HUES48 (cell line): Measurements from ENCODE around the gene TMED1.

Experiments used
- H3K27ac ChIP-seq: one replicate; pipeline ENCODE4 v1.7.0; 2013; ENCODE audit warnings: low read depth, low read length, inconsistent platforms
- H3K27me3 ChIP-seq: 2 replicates; pipeline ENCODE4 v1.6.1; 2013; ENCODE audit warnings: mild to moderate bottlenecking, low read length; ENCODE audit not compliant: control insufficient read depth, insufficient read depth
- H3K36me3 ChIP-seq: 2 replicates; pipeline ENCODE4 v1.6.1; 2013; ENCODE audit warnings: low read length; ENCODE audit not compliant: control insufficient read depth, insufficient read depth
- H3K4me1 ChIP-seq: 2 replicates; pipeline ENCODE4 v1.6.1; 2013; ENCODE audit warnings: mild to moderate bottlenecking, low read length; ENCODE audit not compliant: control insufficient read depth, insufficient read depth
- H3K4me3 ChIP-seq: 2 replicates; pipeline ENCODE4 v1.5.1; 2013; ENCODE audit warnings: mild to moderate bottlenecking, low read depth, low read length
- H3K9ac ChIP-seq: 2 replicates; pipeline ENCODE4 v1.6.1; 2013; ENCODE audit warnings: mild to moderate bottlenecking, low read depth, low read length, moderate library complexity
- H3K9me3 ChIP-seq: 2 replicates; pipeline ENCODE4 v1.6.1; 2013; ENCODE audit warnings: low read length; ENCODE audit not compliant: control insufficient read depth, insufficient read depth

TMED1 gene

DNA sequence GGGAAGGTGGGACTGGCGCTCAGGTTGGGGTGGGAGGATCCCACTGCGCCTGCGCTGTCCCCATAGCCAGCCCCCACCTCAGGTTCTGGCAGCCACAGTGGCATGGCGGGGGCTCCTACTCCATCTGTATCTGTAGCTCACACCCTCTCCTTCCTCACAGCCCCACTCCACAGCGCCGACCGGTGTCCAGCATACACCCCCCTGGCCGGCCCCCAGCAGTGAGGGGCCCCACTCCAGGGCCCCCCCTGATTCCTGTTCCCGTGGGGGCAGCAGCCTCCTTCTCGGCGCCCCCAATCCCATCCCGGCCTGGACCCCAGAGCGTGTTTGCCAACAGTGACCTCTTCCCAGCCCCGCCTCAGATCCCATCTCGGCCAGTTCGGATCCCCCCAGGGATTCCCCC, 6.0 kb downstream of the TMED1 start:
- H3K4me1 ChIP-seq = no peaks in the 10 kb centered on the region
- peaks cover 54% of the 10 kb centered on the region for H3K36me3 ChIP-seq
- H3K27ac ChIP-seq = no peak overlapping the region
- H3K9me3 ChIP-seq = no peaks in the 10 kb centered on the region
- no peaks in the 10 kb centered on the region for H3K27me3 ChIP-seq
- no peak overlapping the region for H3K4me3 ChIP-seq
- H3K9ac ChIP-seq = no peak overlapping the region

DNA sequence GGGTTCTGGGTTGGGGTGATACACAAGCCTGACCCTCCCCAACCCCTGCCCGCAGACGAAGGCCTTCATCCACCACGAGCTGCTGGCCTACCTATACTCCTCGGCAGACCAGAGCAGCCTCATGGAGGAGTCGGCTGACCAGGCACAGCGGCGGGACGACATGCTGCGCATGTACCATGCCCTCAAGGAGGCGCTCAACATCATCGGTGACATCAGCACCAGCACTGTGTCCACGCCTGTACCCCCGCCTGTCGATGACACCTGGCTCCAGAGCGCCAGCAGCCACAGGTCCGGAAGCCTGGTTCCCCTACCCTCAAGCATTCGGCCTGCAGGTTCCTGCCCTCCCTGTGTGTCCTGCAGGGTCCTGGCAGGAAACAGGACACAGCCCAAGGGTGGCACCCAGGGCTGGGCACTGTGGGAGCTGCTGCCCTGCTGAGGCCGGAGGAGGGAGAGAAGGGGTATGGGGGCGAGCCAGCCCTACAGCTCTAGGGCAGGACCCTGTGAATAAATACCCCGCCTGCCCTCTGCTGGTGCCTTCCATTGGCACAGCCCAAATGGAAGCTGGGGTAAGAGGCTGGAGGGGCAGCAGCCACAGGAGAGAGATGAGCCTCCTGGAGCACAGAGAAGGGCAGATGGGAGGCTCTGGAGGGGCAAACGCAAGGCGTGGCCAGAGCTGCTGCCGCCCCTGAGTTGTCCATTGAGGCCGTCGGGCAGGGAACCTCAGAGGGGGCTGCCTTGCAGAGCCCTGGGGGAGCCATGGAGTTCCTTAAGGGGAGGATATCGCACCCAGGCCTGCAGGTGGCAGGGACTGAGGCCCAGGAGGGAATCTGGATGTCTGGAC, 6.8 kb downstream of the TMED1 start:
- Histone ChIP-seq H3K4me3 (no peak overlapping the region), H3K9me3 (no peaks in the 10 kb centered on the region), H3K9ac (no peak overlapping the region), H3K4me1 (no peaks in the 10 kb centered on the region), H3K27me3 (no peaks in the 10 kb centered on the region), H3K27ac (no peak overlapping the region), H3K36me3 (peaks cover 60% of the 10 kb centered on the region)

DNA sequence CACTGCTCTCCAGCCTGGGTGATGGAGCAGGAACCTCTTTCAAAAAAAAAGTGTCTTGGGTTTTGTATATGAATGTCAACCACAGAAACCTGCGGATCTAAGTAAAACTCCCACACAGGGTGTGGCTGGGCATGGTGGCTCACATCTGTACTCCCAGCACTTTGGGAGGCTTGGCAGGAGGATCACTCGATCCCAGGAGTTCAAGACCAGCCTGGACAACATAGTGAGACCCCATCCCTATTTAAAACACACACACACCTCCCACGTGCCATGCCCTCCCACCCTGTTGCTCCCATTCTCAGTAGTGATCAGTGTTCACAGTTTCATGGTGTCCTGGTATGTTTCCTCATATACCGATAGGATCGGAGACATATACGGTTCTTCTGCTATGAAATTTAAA, 9.2 kb downstream of the TMED1 start:
- Histone ChIP-seq H3K36me3 (peaks cover 48% of the 10 kb centered on the region), H3K9me3 (no peaks in the 10 kb centered on the region), H3K9ac (no peak overlapping the region), H3K27ac (no peak overlapping the region), H3K27me3 (no peaks in the 10 kb centered on the region), H3K4me3 (no peak overlapping the region), H3K4me1 (no peaks in the 10 kb centered on the region)

DNA sequence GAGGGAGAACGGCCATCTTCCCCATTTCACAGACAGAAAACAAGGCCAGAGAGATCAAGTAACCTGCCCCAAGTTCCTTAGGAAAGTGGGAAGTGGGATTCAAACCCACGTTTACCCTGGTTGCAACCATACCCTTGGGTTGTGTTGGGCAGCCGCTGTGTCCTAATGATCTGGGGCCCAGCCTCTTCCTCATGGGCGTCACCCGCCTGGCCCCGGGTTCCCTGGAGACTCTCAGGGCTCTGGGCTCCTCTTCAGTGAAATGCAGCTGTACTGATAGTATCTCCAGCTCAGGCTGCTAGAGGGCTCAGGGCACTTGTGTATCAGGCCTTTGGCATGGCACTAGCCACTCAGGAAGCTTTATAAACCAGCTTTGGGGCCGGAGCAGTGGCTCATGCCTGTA, 9.8 kb downstream of the TMED1 start:
- no peak overlapping the region for H3K4me3 ChIP-seq
- H3K9me3 ChIP-seq = no peaks in the 10 kb centered on the region
- no peak overlapping the region for H3K9ac ChIP-seq
- peaks cover 47% of the 10 kb centered on the region for H3K36me3 ChIP-seq
- no peaks in the 10 kb centered on the region for H3K27me3 ChIP-seq
- no peaks in the 10 kb centered on the region for H3K4me1 ChIP-seq
- no peak overlapping the region for H3K27ac ChIP-seq

DNA sequence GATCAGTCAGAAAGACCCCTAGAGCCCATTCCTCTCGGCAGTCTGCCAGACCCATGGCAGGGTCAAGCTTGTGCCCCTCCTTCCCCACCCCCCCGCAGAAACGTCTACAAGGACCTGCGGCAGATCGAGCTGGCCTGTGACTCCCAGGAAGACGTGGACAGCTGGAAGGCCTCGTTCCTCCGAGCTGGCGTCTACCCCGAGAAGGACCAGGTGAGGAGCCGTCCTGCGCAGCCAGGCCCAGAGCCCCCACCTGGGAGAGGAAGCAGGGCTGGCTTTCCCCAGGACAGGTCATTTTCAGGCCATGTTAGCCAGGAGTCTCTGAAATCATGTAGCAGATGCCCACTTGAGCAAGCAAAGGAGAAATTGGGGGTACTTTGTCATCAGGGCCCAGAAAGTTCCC, 12.3 kb downstream of the TMED1 start:
- no peak overlapping the region for H3K9ac ChIP-seq
- H3K27ac ChIP-seq = no peak overlapping the region
- H3K27me3 ChIP-seq = no peaks in the 10 kb centered on the region
- no peaks in the 10 kb centered on the region for H3K4me1 ChIP-seq
- no peaks in the 10 kb centered on the region for H3K9me3 ChIP-seq
- no peak overlapping the region for H3K4me3 ChIP-seq
- H3K36me3 ChIP-seq = peaks cover 50% of the 10 kb centered on the region

DNA sequence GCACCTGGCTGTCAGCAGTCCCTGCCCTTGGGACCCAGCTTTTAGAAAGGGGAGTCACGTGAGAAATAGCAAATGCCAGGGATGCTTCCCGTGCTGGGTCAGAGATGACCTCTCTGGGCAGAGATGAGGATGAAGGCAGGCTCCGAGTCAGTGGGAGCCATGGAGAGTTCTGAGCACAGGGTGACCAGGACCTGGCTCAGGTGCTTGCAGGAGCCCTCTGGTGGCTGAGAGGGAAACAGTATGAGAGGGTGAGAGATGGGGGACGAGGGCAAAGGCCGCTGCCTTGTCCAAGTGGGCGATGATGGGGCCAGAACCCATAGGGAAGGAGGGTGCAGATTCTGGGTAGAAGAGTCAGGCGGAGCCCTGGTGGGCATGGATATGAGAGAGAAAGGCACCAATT, 15.8 kb downstream of the TMED1 start:
- no peak overlapping the region for H3K27ac ChIP-seq
- H3K27me3 ChIP-seq = no peaks in the 10 kb centered on the region
- H3K4me1 ChIP-seq = no peaks in the 10 kb centered on the region
- H3K36me3 ChIP-seq = peaks cover 35% of the 10 kb centered on the region
- H3K9ac ChIP-seq = no peak overlapping the region
- no peaks in the 10 kb centered on the region for H3K9me3 ChIP-seq
- H3K4me3 ChIP-seq = no peak overlapping the region

DNA sequence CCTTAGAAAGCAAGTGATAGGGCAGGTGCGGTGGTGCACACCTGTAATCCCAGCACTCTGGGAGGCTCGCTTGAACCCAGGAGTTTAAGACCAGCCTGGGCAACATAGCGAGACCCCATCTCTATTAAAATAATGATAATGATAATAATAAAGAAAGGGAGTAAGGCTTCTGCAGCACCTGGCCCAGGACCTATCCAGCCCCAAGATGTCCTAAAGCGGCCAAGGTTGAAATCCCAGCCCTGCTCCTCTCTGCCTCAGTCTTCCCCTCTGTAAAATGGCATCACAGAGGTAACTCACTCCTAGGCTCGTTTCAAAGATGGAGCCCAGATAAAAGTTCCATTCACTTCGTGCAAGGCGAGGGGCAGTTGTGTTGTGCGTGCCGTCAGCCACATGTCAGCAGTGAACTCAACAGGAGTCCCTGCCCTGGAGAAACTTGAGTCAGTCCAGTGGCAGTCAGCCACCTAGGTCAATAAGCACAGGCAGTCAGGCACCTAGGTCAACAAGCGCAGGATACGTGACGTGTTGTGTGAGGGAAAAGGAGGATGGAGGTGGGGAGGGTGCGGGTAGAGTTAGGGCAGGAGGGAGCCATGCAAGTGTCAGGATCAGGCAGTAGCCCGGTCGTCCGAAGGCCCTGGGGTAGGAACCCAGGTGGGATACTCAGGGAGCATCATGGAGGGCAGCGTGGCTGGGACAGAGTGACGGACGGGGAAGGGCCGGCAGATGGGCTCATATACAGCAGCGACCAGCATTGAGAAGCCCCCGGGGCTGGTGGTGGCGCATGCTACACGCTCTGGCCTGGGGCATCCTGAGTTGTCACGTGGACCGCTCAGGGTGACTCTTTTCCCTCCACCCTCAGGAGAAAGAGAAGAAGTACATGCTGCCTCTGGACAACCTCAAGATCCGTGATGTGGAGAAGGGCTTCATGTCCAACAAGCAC, 16.6 kb downstream of the TMED1 start:
- Histone ChIP-seq H3K9ac (no peak overlapping the region), H3K9me3 (no peaks in the 10 kb centered on the region), H3K4me1 (no peaks in the 10 kb centered on the region), H3K27ac (no peak overlapping the region), H3K4me3 (no peak overlapping the region), H3K27me3 (no peaks in the 10 kb centered on the region), H3K36me3 (peaks cover 35% of the 10 kb centered on the region)

DNA sequence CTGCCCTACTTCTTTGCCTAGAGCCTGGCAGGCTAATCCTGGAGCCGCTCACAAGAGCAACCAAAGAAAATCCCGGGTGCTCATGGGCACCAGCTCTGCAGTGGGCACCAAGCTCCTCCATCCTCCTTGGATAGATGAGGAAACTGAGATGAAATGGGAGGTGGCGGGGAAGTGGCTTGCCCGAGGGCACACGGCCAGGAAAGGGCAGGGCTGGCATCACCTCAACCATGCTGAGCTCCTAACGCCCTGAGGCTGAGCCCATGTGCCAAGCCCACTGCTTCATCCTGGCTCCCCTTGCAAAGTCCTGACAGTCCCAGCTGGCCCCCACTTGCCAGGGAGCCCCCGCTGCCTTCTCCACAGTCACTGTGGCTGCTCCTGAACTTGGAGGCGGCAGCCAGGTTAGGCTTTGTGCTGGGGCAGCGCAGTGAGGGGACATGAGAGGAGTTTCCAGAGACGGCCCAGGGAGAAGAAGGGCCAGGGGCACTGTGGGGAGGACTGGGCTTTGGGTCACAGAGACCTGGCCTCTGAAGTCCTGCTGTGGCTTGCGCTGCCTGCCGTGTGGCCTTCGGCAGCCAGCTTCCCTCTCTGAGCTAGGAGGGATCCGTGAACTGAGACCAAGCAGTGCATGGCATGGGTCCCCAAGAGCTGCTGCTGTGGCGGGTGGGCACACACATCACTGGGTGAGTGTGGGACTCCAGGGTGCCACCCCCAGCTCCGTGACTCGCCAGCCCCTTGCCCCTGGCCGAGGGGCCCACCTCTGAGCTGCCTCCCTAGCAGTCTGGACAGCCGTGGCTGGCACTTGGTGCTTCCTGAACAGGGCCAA, 17.5 kb downstream of the TMED1 start:
- Histone ChIP-seq H3K9me3 (no peaks in the 10 kb centered on the region), H3K27ac (no peak overlapping the region), H3K36me3 (peaks cover 28% of the 10 kb centered on the region), H3K4me3 (no peak overlapping the region), H3K27me3 (no peaks in the 10 kb centered on the region), H3K4me1 (no peaks in the 10 kb centered on the region), H3K9ac (no peak overlapping the region)

DNA sequence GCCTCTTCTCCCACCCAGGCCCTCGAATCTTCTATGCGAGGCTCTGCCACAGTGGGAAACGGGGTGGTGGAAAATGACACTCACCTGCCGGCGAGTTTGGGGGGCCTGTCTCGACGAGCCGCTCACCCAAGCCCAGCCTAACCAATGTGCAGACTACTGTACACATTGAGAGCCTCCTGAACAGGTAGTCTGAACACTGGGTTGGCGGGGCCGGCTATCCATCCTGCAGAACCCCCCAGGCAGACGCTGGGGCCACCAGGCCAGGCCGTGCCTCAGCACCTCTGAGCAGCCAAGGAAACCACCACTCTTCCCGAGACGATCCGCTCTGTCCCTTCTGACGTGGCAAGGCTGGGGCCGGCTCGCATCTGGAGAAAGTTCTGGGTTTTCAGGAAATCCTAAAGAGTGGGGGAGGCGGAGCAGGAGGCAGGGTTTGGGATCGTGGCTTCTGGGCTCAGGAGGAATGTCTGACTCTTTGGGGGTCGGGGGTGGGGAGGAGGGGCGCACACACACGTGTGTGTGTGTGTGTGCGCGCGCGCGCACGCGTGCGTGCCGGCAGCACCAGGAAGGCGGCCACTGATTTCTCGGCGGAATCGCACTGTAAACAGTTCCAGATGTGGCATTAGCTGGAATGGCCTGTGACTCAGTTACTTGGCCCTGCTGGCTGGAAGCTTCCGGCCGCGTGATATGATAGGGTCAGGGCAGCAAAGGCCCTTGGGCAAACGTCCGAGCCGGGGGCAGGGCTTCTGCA, 18.5 kb downstream of the TMED1 start:
- Histone ChIP-seq H3K27me3 (no peaks in the 10 kb centered on the region), H3K9ac (no peak overlapping the region), H3K36me3 (peaks cover 35% of the 10 kb centered on the region), H3K9me3 (no peaks in the 10 kb centered on the region), H3K4me1 (no peaks in the 10 kb centered on the region), H3K4me3 (no peak overlapping the region), H3K27ac (no peak overlapping the region)

DNA sequence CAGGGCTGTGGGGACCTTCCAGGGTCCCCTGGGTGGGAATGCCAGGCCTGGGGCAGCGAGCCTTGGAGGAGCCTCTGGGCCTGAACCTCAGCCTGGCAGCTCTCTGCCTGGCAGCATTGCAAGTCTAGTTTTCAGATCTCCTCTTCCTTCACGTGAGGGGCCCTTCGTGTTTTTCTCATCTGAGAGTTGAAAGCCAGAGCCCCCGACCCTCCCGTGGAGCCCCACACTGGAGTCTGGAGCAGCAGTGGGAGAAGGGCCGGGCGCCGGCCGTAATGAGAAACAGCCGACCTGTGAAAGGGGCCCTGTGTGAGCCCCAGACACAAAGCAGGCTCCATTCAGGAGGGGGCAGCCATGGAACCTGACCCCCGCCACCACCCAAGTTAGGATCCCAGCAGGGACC, 19.3 kb downstream of the TMED1 start:
- no peak overlapping the region for H3K9ac ChIP-seq

More for the DNA sequence above, 19.3 kb downstream of the TMED1 start:
- Histone ChIP-seq H3K4me1 (no peaks in the 10 kb centered on the region), H3K27ac (no peak overlapping the region), H3K4me3 (no peak overlapping the region), H3K36me3 (peaks cover 32% of the 10 kb centered on the region), H3K27me3 (no peaks in the 10 kb centered on the region), H3K9me3 (no peaks in the 10 kb centered on the region)
